Natural killer cell (primary cell): ENCODE measurements around the gene CHN1. TPM values are rescaled to one million over a fixed set of nuclear protein-coding genes. Genes with fewer than 3 reads are reported as not detected.

ENCODE experiments used
- ATAC-seq, 3 donors: fragments of 150-1000 bp in 2 of 3; fragments of 200-7000 bp in 1 of 3; cut with Tn5 transposase; 1 replicate in 1 of 3; 2 replicates in 2 of 3; pipeline ENCODE4 v1.10.0; 2021; ENCODE audit warnings: mild to moderate bottlenecking in 2 of 3, moderate library complexity in 2 of 3
- DNase-seq, 2 donors: peaks; one replicate each; pipeline versions ENCODE4 v3.0.0 to v3.0.0-alpha.2; 2013 to 2021; ENCODE audit warnings: mixed read lengths in 1 of 2
- H3K27ac ChIP-seq: one replicate; pipeline ENCODE4 v1.5.1; 2013; ENCODE audit warnings: mild to moderate bottlenecking, low read length
- H3K27me3 ChIP-seq: one replicate; pipeline ENCODE4 v1.6.1; 2013; ENCODE audit warnings: low read length; ENCODE audit not compliant: control insufficient read depth, insufficient read depth
- H3K36me3 ChIP-seq: one replicate; pipeline ENCODE4 v1.6.1; 2013; ENCODE audit warnings: low read length; ENCODE audit not compliant: control insufficient read depth, insufficient read depth
- H3K4me1 ChIP-seq: one replicate; pipeline ENCODE4 v1.6.1; 2013; ENCODE audit warnings: low read length; ENCODE audit not compliant: control insufficient read depth, insufficient read depth
- H3K4me3 ChIP-seq: one replicate; pipeline ENCODE4 v1.5.1; 2013; ENCODE audit warnings: low read length
- H3K9me3 ChIP-seq: one replicate; pipeline ENCODE4 v1.6.1; 2013; ENCODE audit warnings: low read length; ENCODE audit not compliant: control insufficient read depth, insufficient read depth
- H3K27ac Mint-ChIP-seq, 2 donors: one replicate each; pipeline ENCODE4 v1.8.0; 2022; ENCODE audit warnings: mild to moderate bottlenecking in 2 of 2, mixed read lengths in 2 of 2, moderate library complexity in 1 of 2
- H3K27me3 Mint-ChIP-seq, 2 donors: one replicate each; pipeline ENCODE4 v1.8.0; 2022; ENCODE audit warnings: low read depth in 2 of 2, mixed read lengths in 2 of 2
- H3K36me3 Mint-ChIP-seq: one replicate; pipeline ENCODE4 v1.8.0; 2022; ENCODE audit warnings: mixed read lengths
- H3K4me1 Mint-ChIP-seq, 2 donors: one replicate each; pipeline ENCODE4 v1.8.0; 2022; ENCODE audit warnings: mixed read lengths in 2 of 2
- H3K4me3 Mint-ChIP-seq: one replicate; pipeline ENCODE4 v1.8.0; 2022; ENCODE audit warnings: mild to moderate bottlenecking, moderate library complexity, mixed read lengths
- H3K9me3 Mint-ChIP-seq, 2 donors: one replicate each; pipeline ENCODE4 v1.8.0; 2022; ENCODE audit warnings: mixed read lengths in 2 of 2
- CTCF ChIP-seq: fragments of 200-600 bp; IDR thresholded peaks from one replicate; pipeline ENCODE4 v1.8.0; 2022; ENCODE audit warnings: antibody characterized with exemption
- WGBS: methylation state at CpG from one replicate; pipeline ENCODE4 v1.1.7; 2013; ENCODE audit warnings: missing lambda C conversion rate; ENCODE audit not compliant: insufficient coverage; 5-methylcytosine and 5-hydroxymethylcytosine counted together
- intact Hi-C: fragments of 100-400 bp; cut with micrococcal nuclease; formaldehyde crosslinking; loops from one replicate; pipeline ENCODE4 v1.14.2; 2022
- total RNA-seq, 4 donors: library from RNA; stranded (reverse); fragments of 120-200 nt in 1 of 4; gene quantifications; one replicate each; pipeline versions ENCODE4 v1.2.3 to v1.2.4, GENCODE V29; 2013 to 2022

The CHN1 gene
- total RNA-seq, 3 donors from 2014 or later (not counting 1 experiment from before 2014, with no cell fraction given): 0.80 to 1.7 (median 0.88) TPM

GRCh38 chr2:174931724-174932123 lies 73.5 kb downstream of the CHN1 start:
- WGBS: 95% methylated on average over 3 of the region's 3 CpGs
- Histone ChIP-seq H3K27ac (no peak overlapping the region), H3K36me3 (no peaks in the 10 kb centered on the region), H3K4me3 (no peak overlapping the region), H3K9me3 (no peaks in the 10 kb centered on the region), H3K27me3 (no peaks in the 10 kb centered on the region), H3K4me1 (no peaks in the 10 kb centered on the region)
- Mint-ChIP-seq H3K4me3 (no peak overlapping the region), H3K27ac (no peak overlapping the region), H3K4me1 (no peaks in the 10 kb centered on the region), H3K9me3 (no peaks in the 10 kb centered on the region), H3K27me3 (peaks cover 0 to 2% of the 10 kb centered on the region in 2 donors), H3K36me3 (no peaks in the 10 kb centered on the region)
- DNase-seq (no peak), ATAC-seq (no peak)
- intact Hi-C loops: no loop called here
- TF ChIP-seq CTCF: no peak

GRCh38 chr2:174929786-174930185 lies 75.4 kb downstream of the CHN1 start:
- intact Hi-C loops: no loop called here
- H3K27me3 ChIP-seq: no peaks in the 10 kb centered on the region
- no peaks in the 10 kb centered on the region for H3K4me1 ChIP-seq
- Mint-ChIP-seq H3K27me3 (peaks cover 0 to 2% of the 10 kb centered on the region in 2 donors), H3K27ac (no peak overlapping the region), H3K4me3 (no peak overlapping the region), H3K9me3 (no peaks in the 10 kb centered on the region), H3K4me1 (no peaks in the 10 kb centered on the region), H3K36me3 (no peaks in the 10 kb centered on the region)
- H3K36me3 ChIP-seq: no peaks in the 10 kb centered on the region
- 88% methylated on average over 3 of the region's 4 CpGs for WGBS
- no peak for ATAC-seq
- no peak overlapping the region for H3K27ac ChIP-seq
- DNase-seq: no peak
- TF ChIP-seq CTCF: no peak
- H3K4me3 ChIP-seq: no peak overlapping the region
- H3K9me3 ChIP-seq: no peaks in the 10 kb centered on the region

GRCh38 chr2:174925046-174925784 lies 80.0 kb downstream of the CHN1 start:
- no peaks in the 10 kb centered on the region for H3K9me3 Mint-ChIP-seq
- H3K27ac Mint-ChIP-seq: no peak overlapping the region
- H3K4me3 ChIP-seq: no peak overlapping the region
- 95% methylated on average over 2 of the region's 3 CpGs for WGBS
- H3K27me3 Mint-ChIP-seq: peaks cover 0 to 5% of the 10 kb centered on the region in 2 donors
- H3K36me3 Mint-ChIP-seq: no peaks in the 10 kb centered on the region
- TF ChIP-seq CTCF: no peak
- H3K36me3 ChIP-seq: no peaks in the 10 kb centered on the region
- H3K9me3 ChIP-seq: no peaks in the 10 kb centered on the region
- H3K4me1 Mint-ChIP-seq: no peaks in the 10 kb centered on the region
- intact Hi-C loops: no loop called here
- no peak overlapping the region for H3K27ac ChIP-seq
- ATAC-seq: no peak
- no peaks in the 10 kb centered on the region for H3K4me1 ChIP-seq
- H3K4me3 Mint-ChIP-seq: no peak overlapping the region
- no peaks in the 10 kb centered on the region for H3K27me3 ChIP-seq
- no peak for DNase-seq
